ENCODE results near the gene PIRT.

PIRT gene

GRCh38 chr17:10815319-10815718 lies 22.6 kb downstream of the PIRT start:
- DNase-seq = no peak

- no peak for DNase-seq
Observed at GRCh38 chr17:10814075-10814474, 23.8 kb downstream of the PIRT start.

- no peak for DNase-seq
Observed at GRCh38 chr17:10812674-10813073, 25.2 kb downstream of the PIRT start.

GRCh38 chr17:10809605-10810004 lies 28.3 kb downstream of the PIRT start:
- no peak for DNase-seq

- DNase-seq = no peak
Observed at GRCh38 chr17:10807704-10808128, 30.2 kb downstream of the PIRT start.

GRCh38 chr17:10806545-10807262 lies 31.2 kb downstream of the PIRT start:
- DNase-seq = no peak

- no peak for DNase-seq
Observed at GRCh38 chr17:10805911-10806310, 32.0 kb downstream of the PIRT start.

GRCh38 chr17:10804546-10804945 lies 33.3 kb downstream of the PIRT start:
- no peak for DNase-seq

- no peak for DNase-seq
Observed at GRCh38 chr17:10803830-10804475, 33.9 kb downstream of the PIRT start, which contains the start of gene TMEM238L. TMEM238L (minus strand) TSS chr17:10804099; CDS start chr17:10803963, 136 bp downstream.

- no peak for DNase-seq
Observed at GRCh38 chr17:10803350-10803749, 34.5 kb downstream of the PIRT start.

- DNase-seq = no peak
Observed at GRCh38 chr17:10802496-10803284, 35.2 kb downstream of the PIRT start.

- no peak for DNase-seq
Observed at GRCh38 chr17:10799407-10799806, 38.5 kb downstream of the PIRT start.

- no peak for DNase-seq
Observed at GRCh38 chr17:10798910-10799309, 39.0 kb downstream of the PIRT start.

GRCh38 chr17:10798332-10798749 lies 39.5 kb downstream of the PIRT start:
- DNase-seq = no peak

- DNase-seq = no peak
Observed at GRCh38 chr17:10797476-10798328, 40.2 kb downstream of the PIRT start.

- no peak for DNase-seq
Observed at GRCh38 chr17:10793816-10794215, 44.1 kb downstream of the PIRT start.

GRCh38 chr17:10793256-10793655 lies 44.6 kb downstream of the PIRT start:
- no peak for DNase-seq

GRCh38 chr17:10792151-10792550 lies 45.7 kb downstream of the PIRT start:
- DNase-seq = no peak

GRCh38 chr17:10790491-10791401 lies 47.1 kb downstream of the PIRT start:
- no peak for DNase-seq

- no peak for DNase-seq
Observed at GRCh38 chr17:10789694-10790271, 48.1 kb downstream of the PIRT start.

Data from NCI-H1436 treated with DMSO at 0.1 percent for 48 hours (cell line).